HepG2 (cell line): ENCODE data around the gene IPCEF1. TPM values are rescaled to one million over a fixed set of nuclear protein-coding genes. Genes with fewer than 3 reads are reported as not detected.

Experiments used
- ATAC-seq: fragments of 200-7000 bp; cut with Tn5 transposase; 3 replicates; pipeline ENCODE4 v1.9.1; 2020; ENCODE audit warnings: mild to moderate bottlenecking, moderate library complexity
- BruUV-seq: library from RNA; stranded (reverse); fragments of 400-500 nt; replicated peaks from 2 replicates; lab custom pipeline; 2021; lab: Mats Ljungman, UMichigan
- CTCF ChIA-PET: fragments of 300-600 bp; formaldehyde crosslinking; extraction: SDS; loops from one replicate; lab custom pipeline; 2021; ENCODE audit warnings: low total read pairs, inconsistent platforms, low intra/inter-chr PET ratio; lab: Yijun Ruan, JAX
- POLR2A ChIA-PET: fragments of 350-600 bp; sonication (Branson Sonifier 250); formaldehyde crosslinking; loops from one replicate; lab custom pipeline; 2020; ENCODE audit warnings: antibody characterized with exemption, inconsistent platforms; lab: Yijun Ruan, JAX
- DNase-seq: peaks from one replicate; pipeline ENCODE4 v3.0.0-alpha.2; 2015; ENCODE audit warnings: low spot score
- FAIRE-seq: peaks from 3 replicates; lab custom pipeline; 2011; peaks lifted over from hg19 to GRCh38; lab: Jason Lieb, UNC
- H2AFZ ChIP-seq: one replicate; pipeline ENCODE4 v1.6.1; 2011; ENCODE audit warnings: low read length, inconsistent platforms
- H3K27ac ChIP-seq: fragments of 300-600 bp; 3 replicates; pipeline ENCODE4 v1.8.0; 2011; ENCODE audit warnings: mixed run types, mild to moderate bottlenecking, mixed read lengths, low read length, inconsistent platforms; ENCODE audit not compliant: insufficient read depth; ENCODE audit errors: extremely low read length
- H3K27me3 ChIP-seq, 2 experiments: fragments of 200-600 bp in 1 of 2; 2 replicates in 1 of 2; 3 replicates in 1 of 2; pipeline versions ENCODE4 v1.6.0 to v1.8.0; 2011; ENCODE audit warnings: low read length in 2 of 2, mild to moderate bottlenecking in 2 of 2, moderate library complexity in 2 of 2, inconsistent platforms in 1 of 2; ENCODE audit not compliant: insufficient read depth in 2 of 2, control insufficient read depth in 1 of 2
- H3K36me3 ChIP-seq, 2 experiments: fragments of 200-600 bp in 1 of 2; replicated peaks in 1 of 2; 2 replicates in 1 of 2; 3 replicates in 1 of 2; pipeline versions ENCODE4 v1.5.1 to v1.8.0; 2011; ENCODE audit warnings: low read length in 2 of 2, inconsistent platforms in 1 of 2; ENCODE audit not compliant: insufficient read depth in 2 of 2, control insufficient read depth in 1 of 2
- H3K4me1 ChIP-seq: 2 replicates; pipeline ENCODE4 v1.5.1; 2012; ENCODE audit warnings: low read length, inconsistent platforms; ENCODE audit not compliant: insufficient read depth
- H3K4me2 ChIP-seq: 2 replicates; pipeline ENCODE4 v1.6.0; 2011; ENCODE audit warnings: low read depth, low read length, inconsistent platforms
- H3K4me3 ChIP-seq, 3 experiments: fragments of 200-600 bp in 1 of 3; sonication (generic), shearing (Covaris generic) in 1 of 3; replicated peaks in 1 of 3; 2 replicates each; pipeline ENCODE4 v1.5.1; 2011 to 2016; ENCODE audit warnings: low read length in 3 of 3, inconsistent platforms in 2 of 3, low read depth in 2 of 3, mild to moderate bottlenecking in 2 of 3, control low read depth in 1 of 3, mixed read lengths in 1 of 3; ENCODE audit not compliant: insufficient read depth in 1 of 3
- H3K79me2 ChIP-seq: one replicate; pipeline ENCODE4 v1.6.1; 2011; ENCODE audit warnings: low read length, inconsistent platforms; ENCODE audit not compliant: insufficient read depth
- H3K9ac ChIP-seq: 2 replicates; pipeline ENCODE4 v1.6.0; 2011; ENCODE audit warnings: mild to moderate bottlenecking, low read depth, low read length, inconsistent platforms; ENCODE audit not compliant: insufficient read depth
- H3K9me3 ChIP-seq: 2 replicates; pipeline ENCODE4 v1.5.1; 2012; ENCODE audit warnings: mild to moderate bottlenecking, low read length
- H4K20me1 ChIP-seq: 2 replicates; pipeline ENCODE4 v1.6.0; 2011; ENCODE audit warnings: inconsistent platforms, mild to moderate bottlenecking, low read length, moderate library complexity; ENCODE audit not compliant: insufficient read depth
- CBFB ChIP-seq: sonication (generic); formaldehyde crosslinking; IDR thresholded peaks from 2 replicates; pipeline ENCODE4 v1.4.0; 2020; ENCODE audit warnings: missing genetic modification reagents
- HNRNPLL ChIP-seq: fragments of 200-400 bp; formaldehyde crosslinking; IDR thresholded peaks from 2 replicates; pipeline ENCODE4 v1.6.1; 2017; ENCODE audit warnings: mild to moderate bottlenecking, low read depth, low read length; ENCODE audit not compliant: poor library complexity, severe bottlenecking
- MAF1 ChIP-seq: sonication (generic); formaldehyde crosslinking; IDR thresholded peaks from 2 replicates; pipeline ENCODE4 v1.5.0; 2020; ENCODE audit warnings: missing genetic modification reagents, borderline replicate concordance
- NBN ChIP-seq: fragments of 450-650 bp; conservative IDR thresholded peaks from 2 replicates; pipeline ENCODE4 v1.6.1; 2017
- NCOA1 ChIP-seq: sonication (generic); formaldehyde crosslinking; IDR thresholded peaks from 2 replicates; pipeline ENCODE4 v1.9.0; 2021; ENCODE audit warnings: missing genetic modification reagents
- NKX3-1 ChIP-seq: sonication (generic); formaldehyde crosslinking; IDR thresholded peaks from 2 replicates; pipeline ENCODE4 v1.5.0; 2020; ENCODE audit warnings: missing genetic modification reagents
- NPAS2 ChIP-seq: sonication (generic); formaldehyde crosslinking; IDR thresholded peaks from 2 replicates; pipeline ENCODE4 v1.8.0; 2022; ENCODE audit warnings: mild to moderate bottlenecking, missing genetic modification reagents, borderline replicate concordance
- PRPF4 ChIP-seq: fragments of 200-400 bp; formaldehyde crosslinking; IDR thresholded peaks from 2 replicates; pipeline ENCODE4 v1.6.1; 2016; ENCODE audit warnings: low read length, low read depth; ENCODE audit not compliant: poor library complexity, severe bottlenecking
- RBM22 ChIP-seq: fragments of 200-400 bp; formaldehyde crosslinking; optimal IDR thresholded peaks from 2 replicates; pipeline ENCODE3; 2017; ENCODE audit warnings: mild to moderate bottlenecking, low read length, moderate library complexity
- TERF1 ChIP-seq: sonication (generic); formaldehyde crosslinking; IDR thresholded peaks from 2 replicates; pipeline ENCODE4 v1.8.0; 2022; ENCODE audit warnings: mild to moderate bottlenecking, missing genetic modification reagents, moderate library complexity
- ZBTB7A ChIP-seq: sonication (generic); formaldehyde crosslinking; IDR thresholded peaks from 2 replicates; pipeline ENCODE4 v1.8.0; 2022; ENCODE audit warnings: mild to moderate bottlenecking, missing genetic modification reagents
- ZNF550 ChIP-seq: sonication (generic); formaldehyde crosslinking; IDR thresholded peaks from 2 replicates; pipeline ENCODE4 v1.4.0; 2020; ENCODE audit warnings: mild to moderate bottlenecking, missing genetic modification reagents, borderline replicate concordance
- ZNF570 ChIP-seq: sonication (generic); formaldehyde crosslinking; IDR thresholded peaks from 2 replicates; pipeline ENCODE4 v1.4.0; 2020; ENCODE audit warnings: mild to moderate bottlenecking, missing genetic modification reagents, borderline replicate concordance
- WGBS: methylation state at CpG from one replicate; pipeline ENCODE4 v1.1.6; 2017; ENCODE audit warnings: low lambda C conversion rate; 5-methylcytosine and 5-hydroxymethylcytosine counted together
- in situ Hi-C: cut with HindIII; loops from 2 replicates; pipeline ENCODE4 v1.10.0; 2017; ENCODE audit warnings: low pct_unique_long_range_greater_than_20kb; ENCODE audit not compliant: extremely low pct_ligation_motif_present
- intact Hi-C: fragments of 100-400 bp; cut with micrococcal nuclease; formaldehyde crosslinking; loops from one replicate; pipeline ENCODE4 v1.10.0; 2022; ENCODE audit not compliant: unreplicated experiment
- polyA plus RNA-seq, 8 experiments: library from polyadenylated mRNA; depleted of rRNA in 3 of 8; stranded (reverse) in 7 of 8; unstranded in 1 of 8; fragments of >200 nt; fragmentation: Illumina TruSeq in 4 of 8; extraction: Trizol in 4 of 8; gene quantifications; 2 replicates each; pipeline versions ENCODE4 v1.2.1 to v1.2.3, GENCODE V29; 2011 to 2016; ENCODE audit warnings: low read depth in 4 of 8, missing spikeins in 1 of 8, mixed read lengths in 1 of 8; ENCODE audit not compliant: insufficient read depth in 1 of 8
- total RNA-seq, 5 experiments: library from RNA; depleted of rRNA; stranded (reverse); fragments of >200 nt; fragmentation: Illumina TruSeq; extraction: Trizol; gene quantifications; 2 replicates each; pipeline ENCODE4 v1.2.3, GENCODE V29; 2016; ENCODE audit warnings: low read depth in 1 of 5

Gene IPCEF1
- total and polyA plus RNA-seq, 2 of the 13 experiments (the other 11 are each of a cell fraction or from before 2014, with no cell fraction given), result 0.03 TPM; not detected in 1

- BruUV-seq, result no TSS peak
- DNase-seq (no peak), FAIRE-seq (no peak), ATAC-seq (no peak)
- Histone ChIP-seq H3K27me3 (peaks cover 0 to 8% of the 10 kb centered on the region in 2 experiments; a peak in 3 of 5 replicates), H3K4me1 (peaks cover 10% of the 10 kb centered on the region; the same call in 1 of the 2 replicates), H3K9me3 (no peaks in the 10 kb centered on the region), H3K4me3 (no peak overlapping the region), H3K36me3 (no peaks in the 10 kb centered on the region), H2AFZ (no peak overlapping the region), H3K9ac (no peak overlapping the region), H3K27ac (no peak overlapping the region), H3K79me2 (no peaks in the 10 kb centered on the region), H3K4me2 (no peak overlapping the region), H4K20me1 (no peaks in the 10 kb centered on the region)
- ChIA-PET POLR2A (no interaction called here), CTCF (no interaction called here)
- under 1% methylated on average over 4 of the region's 4 CpGs for WGBS
- in situ Hi-C loops, result loop anchor here (10.0 kb wide), 1 partner anchor 209 kb away; no protein-coding TSS in a partner anchor
- intact Hi-C loops, result no loop called here
- TF ChIP-seq ZBTB7A (no peak), MAF1 (CRISPR knock-in tag) (no peak), NCOA1 (no peak), CBFB (CRISPR knock-in tag) (no peak), HNRNPLL (no peak), NBN (no peak), NKX3-1 (CRISPR knock-in tag) (no peak), ZNF570 (CRISPR knock-in tag) (no peak), PRPF4 (no peak), ZNF550 (CRISPR knock-in tag) (no peak), NPAS2 (CRISPR knock-in tag) (no peak), TERF1 (CRISPR knock-in tag) (no peak), RBM22 (no peak)
Measured at GRCh38 chr6:154363821-154364220, 7.2 kb upstream of the IPCEF1 start.
